Mucosa of descending colon (tissue), 3 donors: ENCODE data around the gene ACVRL1. TPM values are rescaled to one million over a fixed set of nuclear protein-coding genes. Genes with fewer than 3 reads are reported as not detected.

ENCODE experiments used
- ATAC-seq: fragments of 200-7000 bp; cut with Tn5 transposase; one replicate; pipeline ENCODE4 v1.9.1; 2020; ENCODE audit warnings: mild to moderate bottlenecking, moderate library complexity
- DNase-seq, 3 donors: peaks; one replicate each; pipeline ENCODE4 v3.0.0-alpha.2; 2020
- H3K36me3 ChIP-seq: fragments of 200-600 bp; one replicate; pipeline ENCODE4 v1.8.0; 2021; ENCODE audit warnings: low read depth, mild to moderate bottlenecking
- H3K4me1 ChIP-seq: fragments of 200-600 bp; one replicate; pipeline ENCODE4 v1.8.0; 2021; ENCODE audit warnings: low read depth, mild to moderate bottlenecking
- H3K4me3 ChIP-seq: fragments of 200-600 bp; one replicate; pipeline ENCODE4 v1.8.0; 2021; ENCODE audit warnings: mild to moderate bottlenecking
- H3K9me3 ChIP-seq: fragments of 200-600 bp; one replicate; pipeline ENCODE4 v1.8.0; 2021; ENCODE audit warnings: mild to moderate bottlenecking
- intact Hi-C, 2 donors: fragments of 100-400 bp; cut with DNase I in 1 of 2; cut with micrococcal nuclease in 1 of 2; formaldehyde crosslinking; loops; one replicate each; pipeline versions ENCODE4 v1.11.0 to v1.11.1; 2022; cut with DNase I, micrococcal nuclease
- total RNA-seq, 3 donors: library from RNA; stranded (reverse); fragmentation: NEBNext Ultra II Directional in 2 of 3; extraction: Animal tissue kit (Norgen Biotek cat#: 25700) in 2 of 3; gene quantifications; one replicate each; pipeline versions ENCODE4 v1.2.1 to v1.2.4, GENCODE V29; 2021 to 2023
- TF ChIP-seq, protein P1 (sequence below): fragments of 200-600 bp; IDR thresholded peaks from one replicate; pipeline ENCODE4 v1.8.0; 2022; ENCODE audit warnings: antibody characterized with exemption, mild to moderate bottlenecking
- donor health status: DM: no; HTN: no; CAD: no; lungs with moderate emphysema.
- donor health status: DM: no; HTN: no; CAD: no.
- donor health status: DM: no; HTN: yes; CAD: no.

Gene ACVRL1
- total RNA-seq, 3 donors from 2014 or later, result 132 to 261 (median 247) TPM

DNA sequence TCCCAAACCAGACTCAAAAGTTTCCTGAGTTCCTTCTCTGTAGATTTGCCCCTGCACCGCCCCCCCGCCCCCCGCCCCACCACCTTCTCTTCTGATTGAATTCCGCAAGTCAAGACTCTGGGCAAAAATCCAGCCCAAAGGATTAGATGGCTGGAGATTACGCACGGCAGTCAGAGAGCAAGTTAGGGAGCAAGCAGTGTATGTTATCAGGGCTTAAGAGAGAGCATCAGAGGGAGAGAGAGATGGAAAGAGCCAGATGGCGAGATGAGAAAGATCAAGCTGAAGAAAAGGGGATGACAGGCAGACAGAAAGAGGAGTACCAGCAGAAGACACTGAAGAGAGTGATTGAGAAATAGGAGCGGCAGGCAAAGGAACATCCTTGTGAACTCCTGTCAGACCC is 33.3 kb upstream of the ACVRL1 start:
- Histone ChIP-seq H3K4me3 (no peak overlapping the region), H3K4me1 (peaks cover 5% of the 10 kb centered on the region), H3K9me3 (no peaks in the 10 kb centered on the region), H3K36me3 (no peaks in the 10 kb centered on the region)
- no peak for ATAC-seq
- intact Hi-C loops, result no loop called here
- peak in 1 of 3 donors; percentile 3 for DNase-seq
- TF ChIP-seq, protein P1, sequence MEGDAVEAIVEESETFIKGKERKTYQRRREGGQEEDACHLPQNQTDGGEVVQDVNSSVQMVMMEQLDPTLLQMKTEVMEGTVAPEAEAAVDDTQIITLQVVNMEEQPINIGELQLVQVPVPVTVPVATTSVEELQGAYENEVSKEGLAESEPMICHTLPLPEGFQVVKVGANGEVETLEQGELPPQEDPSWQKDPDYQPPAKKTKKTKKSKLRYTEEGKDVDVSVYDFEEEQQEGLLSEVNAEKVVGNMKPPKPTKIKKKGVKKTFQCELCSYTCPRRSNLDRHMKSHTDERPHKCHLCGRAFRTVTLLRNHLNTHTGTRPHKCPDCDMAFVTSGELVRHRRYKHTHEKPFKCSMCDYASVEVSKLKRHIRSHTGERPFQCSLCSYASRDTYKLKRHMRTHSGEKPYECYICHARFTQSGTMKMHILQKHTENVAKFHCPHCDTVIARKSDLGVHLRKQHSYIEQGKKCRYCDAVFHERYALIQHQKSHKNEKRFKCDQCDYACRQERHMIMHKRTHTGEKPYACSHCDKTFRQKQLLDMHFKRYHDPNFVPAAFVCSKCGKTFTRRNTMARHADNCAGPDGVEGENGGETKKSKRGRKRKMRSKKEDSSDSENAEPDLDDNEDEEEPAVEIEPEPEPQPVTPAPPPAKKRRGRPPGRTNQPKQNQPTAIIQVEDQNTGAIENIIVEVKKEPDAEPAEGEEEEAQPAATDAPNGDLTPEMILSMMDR, result no peak

DNA sequence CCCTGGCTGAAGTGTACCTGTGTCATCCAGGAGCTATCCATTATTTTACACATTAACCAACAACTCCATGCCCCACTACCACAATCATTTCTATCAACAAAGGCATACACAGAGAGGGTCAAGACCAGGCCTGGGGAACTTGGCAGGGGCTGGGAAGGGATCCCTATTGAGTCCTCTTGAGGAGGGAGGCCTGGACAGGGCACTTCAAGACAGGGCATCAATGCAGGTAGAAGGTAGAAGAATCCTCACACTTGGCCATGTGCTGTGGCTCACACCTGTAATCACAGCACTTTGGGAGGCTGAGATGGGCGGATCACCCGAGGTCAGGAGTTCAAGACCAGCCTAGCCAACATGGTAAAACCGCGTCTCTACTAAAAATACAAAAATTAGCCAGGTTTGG is 32.8 kb upstream of the ACVRL1 start:
- H3K4me3 ChIP-seq, result no peak overlapping the region
- intact Hi-C loops, result no loop called here
- peaks cover 3% of the 10 kb centered on the region for H3K4me1 ChIP-seq
- DNase-seq (peak in 1 of 3 donors; percentile 6), ATAC-seq (no peak)
- H3K9me3 ChIP-seq, result no peaks in the 10 kb centered on the region
- no peaks in the 10 kb centered on the region for H3K36me3 ChIP-seq
- TF ChIP-seq, protein P1, result no peak

DNA sequence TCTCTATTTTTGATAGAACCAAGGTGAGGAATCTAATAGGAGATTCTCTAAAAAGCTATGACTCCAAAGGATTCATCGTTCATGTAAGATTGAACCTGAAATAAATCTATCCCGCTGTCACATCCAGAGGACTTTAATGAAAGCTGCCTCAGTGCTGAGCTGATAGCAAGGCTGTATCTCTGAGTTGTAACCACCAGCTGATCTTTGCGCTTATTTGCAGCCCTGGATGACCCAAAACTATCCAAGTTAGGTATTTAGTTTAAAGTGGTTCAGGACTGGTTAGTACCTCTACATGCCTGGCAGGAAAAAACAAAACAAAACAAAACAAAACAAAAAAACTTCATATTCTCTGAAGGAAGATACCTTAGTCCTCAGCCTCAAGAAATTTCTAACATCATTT is 28.2 kb upstream of the ACVRL1 start:
- no peak for DNase-seq
- Histone ChIP-seq H3K4me3 (no peak overlapping the region), H3K36me3 (no peaks in the 10 kb centered on the region), H3K4me1 (no peaks in the 10 kb centered on the region), H3K9me3 (no peaks in the 10 kb centered on the region)
- no peak for ATAC-seq
- TF ChIP-seq, protein P1, result no peak
- intact Hi-C loops, result no loop called here

DNA sequence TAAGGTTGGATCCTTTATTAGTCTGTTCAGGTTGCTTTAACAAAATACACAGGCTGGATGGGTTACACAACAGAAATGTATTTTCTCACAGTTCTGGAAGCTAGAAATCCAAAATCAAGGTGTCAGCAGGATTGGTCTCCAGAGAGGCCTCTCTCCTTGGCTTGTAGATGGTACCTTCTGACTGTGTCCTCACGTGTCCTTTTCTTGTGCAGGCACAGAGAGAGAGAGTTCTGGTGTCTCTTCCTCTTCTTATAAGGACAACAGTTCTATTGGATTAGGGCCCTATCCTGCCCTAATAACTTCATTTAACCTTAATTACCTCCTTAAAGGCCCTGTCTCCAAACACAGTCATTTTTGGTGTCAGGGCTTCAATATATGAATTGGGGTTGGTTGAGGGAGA is 24.0 kb upstream of the ACVRL1 start:
- ATAC-seq (no peak), DNase-seq (no peak)
- no peak overlapping the region for H3K4me3 ChIP-seq
- intact Hi-C loops, result no loop called here
- no peaks in the 10 kb centered on the region for H3K9me3 ChIP-seq
- TF ChIP-seq, protein P1, result no peak
- H3K4me1 ChIP-seq, result peaks cover 3% of the 10 kb centered on the region
- no peaks in the 10 kb centered on the region for H3K36me3 ChIP-seq

DNA sequence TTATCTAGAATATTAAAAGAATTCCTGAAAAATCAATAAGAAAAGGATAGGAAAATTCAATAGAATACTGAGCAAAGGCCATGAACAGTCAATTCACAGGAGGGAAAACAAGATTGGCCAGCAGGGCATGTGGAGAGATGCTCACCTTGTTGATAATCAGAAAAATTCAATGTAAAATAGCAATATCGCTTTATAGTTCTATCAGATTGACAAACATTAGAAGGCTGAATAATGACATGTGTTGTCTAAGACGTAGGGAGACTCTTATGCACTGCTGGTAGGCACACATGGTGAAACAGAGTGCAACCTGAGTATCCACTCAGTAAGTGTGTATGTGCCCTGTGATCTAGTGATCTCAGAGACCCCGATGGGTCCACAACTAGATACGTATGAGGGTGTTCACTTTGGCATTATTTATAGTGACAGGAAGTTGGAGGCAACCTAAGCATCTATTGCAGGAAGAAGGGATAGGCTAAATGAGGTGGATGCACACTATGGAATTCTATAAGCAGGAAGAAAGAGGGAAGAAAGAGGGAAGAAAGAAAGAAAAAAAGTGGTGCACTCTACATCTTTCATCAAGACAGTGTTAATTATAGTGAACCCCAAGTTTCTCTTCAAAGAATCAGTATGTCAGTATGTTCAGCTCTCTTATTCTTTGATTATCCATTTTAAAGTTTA is 23.2 kb upstream of the ACVRL1 start:
- H3K9me3 ChIP-seq, result no peaks in the 10 kb centered on the region
- H3K4me1 ChIP-seq, result peaks cover 3% of the 10 kb centered on the region
- ATAC-seq (no peak), DNase-seq (no peak)
- H3K36me3 ChIP-seq, result no peaks in the 10 kb centered on the region
- intact Hi-C loops, result no loop called here
- TF ChIP-seq, protein P1, result no peak
- no peak overlapping the region for H3K4me3 ChIP-seq
